ENCODE results near the gene UBALD1.

- TF ChIP-seq, protein P1, sequence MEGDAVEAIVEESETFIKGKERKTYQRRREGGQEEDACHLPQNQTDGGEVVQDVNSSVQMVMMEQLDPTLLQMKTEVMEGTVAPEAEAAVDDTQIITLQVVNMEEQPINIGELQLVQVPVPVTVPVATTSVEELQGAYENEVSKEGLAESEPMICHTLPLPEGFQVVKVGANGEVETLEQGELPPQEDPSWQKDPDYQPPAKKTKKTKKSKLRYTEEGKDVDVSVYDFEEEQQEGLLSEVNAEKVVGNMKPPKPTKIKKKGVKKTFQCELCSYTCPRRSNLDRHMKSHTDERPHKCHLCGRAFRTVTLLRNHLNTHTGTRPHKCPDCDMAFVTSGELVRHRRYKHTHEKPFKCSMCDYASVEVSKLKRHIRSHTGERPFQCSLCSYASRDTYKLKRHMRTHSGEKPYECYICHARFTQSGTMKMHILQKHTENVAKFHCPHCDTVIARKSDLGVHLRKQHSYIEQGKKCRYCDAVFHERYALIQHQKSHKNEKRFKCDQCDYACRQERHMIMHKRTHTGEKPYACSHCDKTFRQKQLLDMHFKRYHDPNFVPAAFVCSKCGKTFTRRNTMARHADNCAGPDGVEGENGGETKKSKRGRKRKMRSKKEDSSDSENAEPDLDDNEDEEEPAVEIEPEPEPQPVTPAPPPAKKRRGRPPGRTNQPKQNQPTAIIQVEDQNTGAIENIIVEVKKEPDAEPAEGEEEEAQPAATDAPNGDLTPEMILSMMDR (IDR thresholded peaks at IDR 0.05), result no peak
- no peak for TF ChIP-seq JUN (IDR thresholded peaks at IDR 0.05)
- no peak for TF ChIP-seq RFX5 (IDR thresholded peaks at IDR 0.05)
- no peak for TF ChIP-seq USF2 (IDR thresholded peaks at IDR 0.05)
- TF ChIP-seq HDAC2 (IDR thresholded peaks at IDR 0.05), result no peak
- no peak for TF ChIP-seq POLR2A (IDR thresholded peaks at IDR 0.05; ENCODE audit: low read length)
Observed at GRCh38 chr16:4599037-4599436, 15.7 kb downstream of the UBALD1 start.
